ENCODE data around the gene AGTR1.

GRCh38 chr3:148729476-148730055, 31.9 kb downstream of the AGTR1 start:
- TF ChIP-seq CTCF (IDR thresholded peaks at IDR 0.05) (no peak), POLR2A (IDR thresholded peaks at IDR 0.05) (no peak)

All from heart left ventricle (tissue), 13 donors.